Suprapubic skin (tissue), 4 donors: ENCODE data around the gene TMEM258. TPM values are rescaled to one million over a fixed set of nuclear protein-coding genes. Genes with fewer than 3 reads are reported as not detected.

Source experiments
- DNase-seq, 2 donors: peaks; one replicate each; pipeline ENCODE4 v3.0.0-alpha.2; 2019; ENCODE audit warnings: low spot score in 2 of 2
- H3K27ac ChIP-seq: fragments of 200-600 bp; sonication (generic); one replicate; pipeline ENCODE4 v1.5.1; 2019
- H3K27me3 ChIP-seq: fragments of 200-600 bp; sonication (generic); one replicate; pipeline ENCODE4 v1.5.1; 2019
- H3K36me3 ChIP-seq: fragments of 200-600 bp; sonication (generic); one replicate; pipeline ENCODE4 v1.5.1; 2019
- H3K4me1 ChIP-seq: fragments of 200-600 bp; sonication (generic); one replicate; pipeline ENCODE4 v1.5.1; 2019
- H3K4me3 ChIP-seq: fragments of 200-600 bp; sonication (generic); one replicate; pipeline ENCODE4 v1.5.1; 2019; ENCODE audit warnings: mild to moderate bottlenecking
- H3K9me3 ChIP-seq: fragments of 200-600 bp; sonication (generic); one replicate; pipeline ENCODE4 v1.5.1; 2019
- CTCF ChIP-seq, 2 donors: fragments of 200-600 bp in 1 of 2; fragments of 450-650 bp in 1 of 2; sonication (generic) in 1 of 2; IDR thresholded peaks; one replicate each; pipeline ENCODE4 v1.5.1; 2016 to 2019; ENCODE audit warnings: antibody characterized with exemption in 2 of 2, mild to moderate bottlenecking in 1 of 2, moderate library complexity in 1 of 2
- EP300 ChIP-seq: sonication (generic); formaldehyde crosslinking; IDR thresholded peaks from one replicate; pipeline ENCODE4 v1.6.1; 2017; ENCODE audit warnings: antibody characterized with exemption
- POLR2A ChIP-seq, 2 donors: fragments of 450-650 bp; IDR thresholded peaks; one replicate each; pipeline ENCODE4 v1.6.1; 2017; ENCODE audit warnings: antibody characterized with exemption in 2 of 2, mild to moderate bottlenecking in 2 of 2, moderate library complexity in 2 of 2
- POLR2AphosphoS5 ChIP-seq, 3 donors: sonication (generic); formaldehyde crosslinking; IDR thresholded peaks; one replicate each; pipeline ENCODE4 v1.6.1; 2017; ENCODE audit warnings: antibody characterized with exemption in 3 of 3
- WGBS: methylation state at CpG from one replicate; pipeline ENCODE4 v1.1.5; 2018; 5-methylcytosine and 5-hydroxymethylcytosine counted together
- total RNA-seq, 4 donors: library from RNA; depleted of rRNA; stranded (reverse); fragments of >200 nt; gene quantifications; one replicate each; pipeline ENCODE4 v1.1.0, GENCODE V29; 2016

The TMEM258 gene
- total RNA-seq, 4 donors from 2014 or later, result 29.7 to 44.8 (median 35.9) TPM

GRCh38 chr11:61814247-61814957 lies 22.0 kb upstream of the TMEM258 start:
- peak overlapping the region; percentile 89 for H3K27ac ChIP-seq
- DNase-seq, result no peak
- TF ChIP-seq CTCF (IDR thresholded peaks at IDR 0.05) (no peak), EP300 (no peak), POLR2AphosphoS5 (IDR thresholded peaks at IDR 0.05) (no peak), POLR2A (IDR thresholded peaks at IDR 0.05) (no peak)
- 61% methylated on average over 15 of the region's 16 CpGs for WGBS
- H3K36me3 ChIP-seq, result peaks cover 7% of the 10 kb centered on the region
- peaks cover 21% of the 10 kb centered on the region for H3K27me3 ChIP-seq
- H3K9me3 ChIP-seq, result no peaks in the 10 kb centered on the region
- H3K4me3 ChIP-seq, result peak overlapping the region; percentile 64
- H3K4me1 ChIP-seq, result peaks cover 32% of the 10 kb centered on the region

- no peak overlapping the region for H3K27ac ChIP-seq
- no peaks in the 10 kb centered on the region for H3K9me3 ChIP-seq
- H3K36me3 ChIP-seq, result peaks cover 7% of the 10 kb centered on the region
- no peak for DNase-seq
- peaks cover 21% of the 10 kb centered on the region for H3K27me3 ChIP-seq
- no peak for TF ChIP-seq POLR2AphosphoS5 (IDR thresholded peaks at IDR 0.05)
- no peak for TF ChIP-seq EP300
- TF ChIP-seq POLR2A (IDR thresholded peaks at IDR 0.05), result no peak
- no peak for TF ChIP-seq CTCF (IDR thresholded peaks at IDR 0.05)
- peaks cover 32% of the 10 kb centered on the region for H3K4me1 ChIP-seq
- WGBS, result 89% methylated on average over 4 of the region's 4 CpGs
- H3K4me3 ChIP-seq, result no peak overlapping the region
Observed at GRCh38 chr11:61812736-61813411, 20.5 kb upstream of the TMEM258 start.

DNA sequence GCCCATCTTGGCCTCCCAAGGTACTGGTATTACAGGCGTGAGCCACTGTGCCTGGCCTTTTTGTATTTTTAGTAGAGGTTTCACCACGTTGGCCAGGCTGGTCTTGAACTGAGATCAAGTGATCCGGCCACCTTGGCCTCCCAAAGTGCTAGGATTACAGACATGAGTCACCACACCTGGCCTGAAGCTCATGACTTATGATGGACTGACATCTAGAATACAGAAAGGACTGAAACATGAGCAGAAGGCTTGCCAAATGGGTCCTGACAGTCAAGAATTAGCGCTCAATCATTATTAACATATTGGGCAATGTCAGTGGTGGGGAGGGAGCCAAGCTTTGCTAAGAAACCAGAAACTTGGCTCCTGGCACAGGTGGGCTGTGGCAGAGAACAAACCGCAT lies 19.4 kb upstream of the TMEM258 start:
- Histone ChIP-seq H3K36me3 (peaks cover 7% of the 10 kb centered on the region), H3K4me1 (peaks cover 24% of the 10 kb centered on the region), H3K9me3 (no peaks in the 10 kb centered on the region), H3K27ac (no peak overlapping the region), H3K27me3 (peaks cover 14% of the 10 kb centered on the region), H3K4me3 (no peak overlapping the region)
- WGBS, result 75% methylated on average over 5 of the region's 5 CpGs
- TF ChIP-seq CTCF (IDR thresholded peaks at IDR 0.05) (no peak), EP300 (no peak), POLR2AphosphoS5 (IDR thresholded peaks at IDR 0.05) (no peak), POLR2A (IDR thresholded peaks at IDR 0.05) (no peak)
- no peak for DNase-seq

DNA sequence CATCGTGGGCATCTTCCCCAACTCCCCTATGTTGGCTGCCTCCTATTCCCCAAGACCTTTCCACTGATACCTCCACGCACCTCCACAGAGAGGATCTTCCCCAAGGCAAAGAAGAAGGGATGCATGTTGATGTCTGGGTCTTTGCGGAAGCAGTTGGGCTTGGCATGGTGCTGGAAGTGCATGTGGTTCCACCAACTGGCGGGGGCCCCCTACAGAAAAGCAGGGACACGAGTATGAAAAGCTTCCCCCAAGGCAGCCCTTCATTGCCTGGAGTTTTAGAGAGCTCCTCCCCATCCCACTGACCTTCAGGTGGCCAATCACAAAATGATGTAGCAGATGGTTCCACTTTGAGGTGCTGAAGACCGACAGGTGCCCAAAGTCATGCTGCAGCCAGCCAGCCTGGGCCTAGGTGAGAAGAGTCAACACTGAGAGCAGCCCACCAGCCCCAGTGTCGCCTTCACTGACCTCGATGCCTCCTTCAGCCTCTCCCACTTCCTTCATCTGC lies 18.3 kb upstream of the TMEM258 start:
- WGBS, result 93% methylated on average over 8 of the region's 8 CpGs
- Histone ChIP-seq H3K4me1 (peaks cover 13% of the 10 kb centered on the region), H3K4me3 (no peak overlapping the region), H3K27ac (no peak overlapping the region), H3K27me3 (peaks cover 5% of the 10 kb centered on the region), H3K9me3 (no peaks in the 10 kb centered on the region), H3K36me3 (peaks cover 7% of the 10 kb centered on the region)
- no peak for DNase-seq
- TF ChIP-seq EP300, result no peak
- TF ChIP-seq POLR2AphosphoS5 (IDR thresholded peaks at IDR 0.05), result no peak
- no peak for TF ChIP-seq CTCF (IDR thresholded peaks at IDR 0.05)
- no peak for TF ChIP-seq POLR2A (IDR thresholded peaks at IDR 0.05)

DNA sequence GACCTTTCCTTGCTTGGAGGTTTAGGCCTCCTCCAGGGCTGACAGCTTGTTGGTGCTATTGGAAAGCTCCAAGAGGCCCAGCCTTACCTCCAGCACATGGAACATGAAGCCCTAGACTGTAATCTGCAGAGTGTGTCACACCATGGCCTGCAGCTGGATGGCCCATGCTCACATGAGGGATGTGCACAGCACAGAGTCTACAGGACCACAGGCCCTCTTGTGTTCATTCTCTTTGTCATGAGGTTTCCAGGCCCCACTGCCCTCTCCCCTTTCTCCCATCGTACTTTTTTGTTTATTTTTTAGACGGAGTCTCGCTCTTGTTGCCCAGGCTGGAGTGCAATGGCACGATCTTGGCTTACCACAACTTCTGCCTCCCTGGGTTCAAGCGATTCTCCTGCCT lies 14.4 kb upstream of the TMEM258 start:
- no peaks in the 10 kb centered on the region for H3K4me1 ChIP-seq
- TF ChIP-seq EP300, result no peak
- no peak for TF ChIP-seq POLR2A (IDR thresholded peaks at IDR 0.05)
- no peak for TF ChIP-seq POLR2AphosphoS5 (IDR thresholded peaks at IDR 0.05)
- TF ChIP-seq CTCF (IDR thresholded peaks at IDR 0.05), result no peak
- no peak overlapping the region for H3K4me3 ChIP-seq
- DNase-seq, result no peak
- WGBS, result 96% methylated on average over 5 of the region's 5 CpGs
- no peaks in the 10 kb centered on the region for H3K27me3 ChIP-seq
- H3K27ac ChIP-seq, result no peak overlapping the region
- peaks cover 23% of the 10 kb centered on the region for H3K36me3 ChIP-seq
- H3K9me3 ChIP-seq, result no peaks in the 10 kb centered on the region
